GM18858 (cell line): ENCODE measurements around the gene PPP1R15B.
A peak's percentile ranks its signal among the peaks of the same experiment; 100 is the strongest.

Experiments used
- ATAC-seq: cut with Tn5 transposase; IDR thresholded peaks from one replicate; pipeline ENCODE4 v1.9.1; 2021; ENCODE audit not compliant: unreplicated experiment

The PPP1R15B gene

DNA sequence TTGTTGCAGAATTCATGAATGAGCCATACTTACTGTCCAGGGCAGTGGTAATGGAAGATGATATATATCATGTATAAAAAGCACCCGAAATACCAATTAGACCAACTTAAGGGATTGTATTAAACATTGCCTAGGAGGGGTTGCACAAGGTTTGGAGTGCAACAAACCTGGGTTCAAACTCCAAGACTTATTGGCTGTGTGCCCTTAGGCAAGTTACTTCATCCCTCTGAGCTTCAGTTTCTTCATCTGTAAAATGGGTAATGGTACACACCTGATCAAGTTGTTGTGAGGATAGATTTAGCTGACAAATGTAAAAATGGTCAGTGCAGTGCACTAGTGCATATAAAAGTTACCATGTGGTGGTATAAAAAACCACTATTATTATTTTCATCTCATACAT is 9.8 kb upstream of the PPP1R15B start:
- ATAC-seq, result no peak

DNA sequence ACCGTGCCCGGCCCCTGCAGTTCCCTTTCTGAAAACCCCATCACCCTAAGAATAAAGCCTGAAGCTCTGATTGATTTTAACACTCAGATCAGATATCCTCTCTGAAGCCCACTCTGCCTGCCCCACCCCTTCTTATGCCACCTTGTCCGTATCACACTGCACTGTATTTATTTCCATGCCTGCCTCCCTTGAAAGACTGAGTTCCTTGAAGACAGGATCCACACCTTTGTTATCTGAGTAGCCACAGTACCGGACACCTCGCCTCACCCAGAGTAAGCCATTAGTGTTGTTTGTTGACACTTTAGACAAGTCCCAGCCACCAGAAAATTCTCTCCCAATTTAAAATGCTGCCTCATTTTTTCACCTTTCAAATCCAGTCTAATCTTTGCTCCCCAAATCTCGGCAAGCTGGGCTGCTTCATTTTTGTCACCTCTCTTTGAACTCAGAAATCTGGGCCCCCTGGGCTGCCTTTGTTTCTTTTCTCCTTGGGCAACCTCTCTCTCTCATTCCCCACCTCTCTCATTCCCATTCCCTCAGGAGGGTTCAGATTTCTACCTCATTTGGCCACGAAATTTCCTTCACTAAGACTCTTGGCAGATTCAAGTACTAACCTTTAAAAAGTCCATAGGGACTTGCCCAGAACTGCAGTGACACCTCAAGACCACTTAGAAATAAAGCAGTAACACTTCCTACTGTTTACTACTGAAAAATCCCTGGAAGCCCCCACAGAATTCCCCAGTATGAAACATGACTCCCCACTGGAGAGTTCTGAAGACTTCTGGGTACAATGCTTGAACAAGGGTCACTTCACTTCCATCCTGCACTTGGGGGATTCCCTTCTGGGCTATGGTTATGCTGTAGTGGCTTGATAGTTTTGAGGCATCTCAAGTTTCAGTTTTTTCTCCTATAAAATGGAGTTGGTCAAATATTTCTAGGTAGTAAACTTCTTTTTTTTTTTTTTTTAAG is 8.7 kb upstream of the PPP1R15B start:
- no peak for ATAC-seq

DNA sequence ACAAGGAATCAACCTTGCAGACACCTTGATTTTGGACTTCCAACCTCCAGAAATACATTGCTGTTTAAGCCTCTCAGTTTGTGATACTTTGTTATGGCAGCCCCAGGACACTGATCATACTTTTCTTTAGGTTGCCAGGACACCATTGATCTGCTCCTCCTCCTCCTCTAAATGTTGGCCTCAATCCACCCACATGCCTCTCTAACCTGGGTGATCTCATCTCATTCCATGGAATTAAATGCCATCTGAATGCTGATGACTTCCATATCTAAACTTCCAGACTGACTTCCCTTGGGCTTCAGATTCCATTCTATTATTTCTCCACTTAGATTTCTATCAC is 7.4 kb upstream of the PPP1R15B start:
- no peak for ATAC-seq

DNA sequence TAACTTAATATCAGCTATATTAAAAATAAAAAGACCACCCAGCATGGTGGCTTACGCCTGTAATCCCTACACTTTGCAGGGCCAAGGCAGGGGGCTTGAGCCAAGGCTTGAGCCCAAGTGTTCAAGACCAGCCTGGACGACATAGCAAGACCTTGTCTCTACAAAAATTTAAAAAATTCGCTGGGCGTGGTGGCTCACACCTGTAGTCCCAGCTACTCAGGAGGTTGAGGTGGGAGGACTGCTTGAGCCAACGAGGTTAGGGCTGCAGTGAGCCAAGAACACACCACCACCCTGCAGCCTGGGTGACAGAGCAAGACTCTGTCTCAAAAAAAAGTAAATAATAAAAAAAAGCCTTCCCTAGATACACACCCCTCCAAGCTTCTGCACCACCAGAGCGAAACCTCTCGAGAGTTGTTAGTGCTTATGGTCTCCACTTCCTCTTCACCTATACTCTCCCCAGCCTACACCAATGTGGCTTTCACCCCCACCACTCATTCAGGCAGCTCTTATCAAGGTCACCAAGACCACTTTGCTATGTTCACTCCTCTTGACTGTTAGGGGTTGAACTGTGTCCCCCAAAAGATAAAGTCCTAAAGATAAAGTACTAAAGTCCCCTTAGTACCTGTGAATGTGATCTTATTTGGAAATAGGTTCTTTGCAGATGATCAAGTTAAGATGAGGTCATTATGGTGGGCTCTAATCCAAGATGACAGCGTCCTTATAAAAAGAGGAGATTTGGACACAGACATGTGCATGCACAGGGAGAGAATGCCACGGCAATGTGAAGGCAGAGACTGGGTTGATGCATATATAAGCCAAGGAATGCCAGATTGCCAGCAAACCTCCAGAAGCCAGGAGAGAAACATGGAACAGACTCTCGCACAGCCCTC is 6.8 kb upstream of the PPP1R15B start:
- no peak for ATAC-seq

DNA sequence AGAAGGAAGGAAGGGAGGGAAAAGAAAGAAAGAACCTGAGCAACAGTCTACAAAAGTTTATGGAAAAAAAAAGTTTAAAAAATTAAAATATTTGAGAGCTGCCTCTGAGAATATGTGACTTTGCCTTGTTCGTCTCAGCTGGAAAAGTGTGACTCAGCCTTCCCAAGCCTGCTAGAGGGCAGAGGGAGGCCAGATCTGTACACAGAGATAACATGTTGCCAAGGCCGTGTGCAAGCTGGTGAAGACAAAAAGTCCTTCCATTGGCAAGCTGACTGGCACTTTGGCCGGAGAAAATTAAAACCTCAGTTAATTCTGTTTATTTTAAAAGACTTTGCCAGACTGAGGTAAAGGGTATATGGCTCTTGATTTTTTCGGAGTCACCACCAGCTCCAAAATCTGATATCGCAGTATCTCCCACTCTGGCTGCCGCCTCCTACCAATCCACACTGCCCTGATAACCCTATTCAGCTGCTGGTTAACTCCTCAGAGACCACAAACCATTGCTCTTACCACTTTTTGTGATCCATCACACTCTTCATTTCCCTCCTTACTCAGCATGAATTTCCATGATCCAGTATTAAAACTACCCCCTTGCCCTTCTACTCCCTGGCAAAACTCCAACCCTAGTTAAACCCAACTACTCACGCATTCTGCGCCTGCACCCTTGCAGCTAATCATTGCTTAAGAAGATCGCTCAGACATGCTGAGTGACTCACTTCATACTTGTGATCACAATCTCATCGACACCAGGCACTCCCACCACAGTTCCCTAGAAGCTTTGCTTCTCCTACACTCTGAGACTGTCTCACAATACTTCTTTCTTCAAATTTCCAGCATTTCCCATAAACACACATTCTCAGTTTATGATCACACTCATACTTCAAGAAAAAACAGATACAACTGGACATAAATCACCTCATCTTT is 5.7 kb upstream of the PPP1R15B start:
- ATAC-seq, result no peak

DNA sequence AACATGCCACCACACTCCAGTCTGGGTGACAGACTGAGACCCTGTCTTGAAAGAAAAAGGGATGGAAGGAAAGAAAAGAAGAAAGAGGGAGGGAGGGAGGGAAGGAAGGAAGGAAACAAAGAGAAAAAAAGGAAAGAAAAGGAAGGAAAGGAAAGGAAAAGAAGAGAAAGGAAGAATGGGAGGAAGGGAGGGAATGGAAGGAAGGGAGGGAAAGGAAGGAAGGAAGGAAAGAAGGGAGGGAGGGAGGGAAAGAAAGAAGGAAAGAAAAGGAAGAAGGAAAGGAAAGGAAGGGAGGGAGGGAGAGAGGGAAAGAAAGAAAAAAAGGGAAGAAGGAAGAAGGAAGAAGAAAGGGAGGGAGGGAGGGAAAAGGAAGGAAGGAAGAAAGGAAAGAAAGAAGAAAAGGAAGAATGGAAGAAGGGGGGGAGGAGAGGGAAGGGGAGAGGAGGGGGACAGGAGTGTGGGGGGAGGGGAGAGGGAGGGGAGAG is 5.0 kb upstream of the PPP1R15B start:
- no peak for ATAC-seq

DNA sequence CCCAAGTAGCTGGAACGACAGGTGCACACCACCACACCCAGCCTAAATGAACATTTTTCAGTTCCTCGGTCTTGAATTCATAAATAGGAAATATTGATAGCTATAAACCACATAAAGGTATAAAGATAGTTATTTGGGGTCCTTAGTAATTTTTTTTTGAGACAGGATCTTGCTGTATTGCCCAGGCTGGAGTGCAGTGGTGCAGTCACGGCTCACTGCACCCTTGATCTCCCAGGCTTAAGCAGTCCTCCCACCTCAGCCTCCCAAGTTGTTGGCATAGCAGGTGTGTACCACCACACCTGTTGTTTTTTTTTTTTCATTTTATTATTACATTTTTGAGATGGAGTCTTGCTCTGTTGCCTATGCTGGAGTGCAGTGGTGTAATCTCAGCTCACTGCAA is 3.7 kb upstream of the PPP1R15B start:
- ATAC-seq, result no peak

DNA sequence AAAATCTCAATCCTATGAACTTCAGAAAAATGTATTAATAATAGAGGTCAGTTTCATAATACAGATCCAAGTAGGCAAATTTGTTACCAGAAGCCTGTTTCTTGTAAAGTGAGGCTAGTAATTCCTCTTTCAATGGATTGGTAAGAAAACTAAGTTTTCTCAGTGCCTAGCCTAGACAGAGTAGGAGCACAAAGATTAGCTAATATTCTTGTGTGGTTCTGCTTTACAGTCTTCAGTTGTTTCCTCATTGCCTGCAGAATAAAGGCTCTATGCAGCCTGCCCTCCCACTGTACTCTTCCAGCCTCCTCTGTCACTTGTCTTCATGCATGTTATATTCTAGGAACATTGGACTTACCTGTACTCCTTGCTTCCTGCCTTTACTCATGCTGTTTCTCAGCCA is 2.4 kb upstream of the PPP1R15B start:
- no peak for ATAC-seq

DNA sequence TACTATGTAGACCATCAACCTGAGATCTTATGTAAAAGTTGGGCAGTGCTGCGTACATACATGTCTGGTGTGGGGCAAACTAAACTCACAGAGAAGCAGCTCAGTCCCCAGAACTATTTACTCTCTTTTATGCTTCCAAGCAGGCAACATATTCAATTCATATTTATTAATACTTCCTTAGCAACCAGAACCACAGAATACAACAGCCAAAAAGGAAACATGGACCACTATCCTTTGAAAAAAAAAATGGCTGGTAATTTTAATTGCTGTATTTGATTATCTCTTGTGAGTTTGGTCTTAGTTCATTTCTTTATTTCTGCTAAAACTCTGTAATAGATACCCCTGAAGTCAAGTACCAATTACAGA is 1.5 kb upstream of the PPP1R15B start:
- ATAC-seq, result no peak

DNA sequence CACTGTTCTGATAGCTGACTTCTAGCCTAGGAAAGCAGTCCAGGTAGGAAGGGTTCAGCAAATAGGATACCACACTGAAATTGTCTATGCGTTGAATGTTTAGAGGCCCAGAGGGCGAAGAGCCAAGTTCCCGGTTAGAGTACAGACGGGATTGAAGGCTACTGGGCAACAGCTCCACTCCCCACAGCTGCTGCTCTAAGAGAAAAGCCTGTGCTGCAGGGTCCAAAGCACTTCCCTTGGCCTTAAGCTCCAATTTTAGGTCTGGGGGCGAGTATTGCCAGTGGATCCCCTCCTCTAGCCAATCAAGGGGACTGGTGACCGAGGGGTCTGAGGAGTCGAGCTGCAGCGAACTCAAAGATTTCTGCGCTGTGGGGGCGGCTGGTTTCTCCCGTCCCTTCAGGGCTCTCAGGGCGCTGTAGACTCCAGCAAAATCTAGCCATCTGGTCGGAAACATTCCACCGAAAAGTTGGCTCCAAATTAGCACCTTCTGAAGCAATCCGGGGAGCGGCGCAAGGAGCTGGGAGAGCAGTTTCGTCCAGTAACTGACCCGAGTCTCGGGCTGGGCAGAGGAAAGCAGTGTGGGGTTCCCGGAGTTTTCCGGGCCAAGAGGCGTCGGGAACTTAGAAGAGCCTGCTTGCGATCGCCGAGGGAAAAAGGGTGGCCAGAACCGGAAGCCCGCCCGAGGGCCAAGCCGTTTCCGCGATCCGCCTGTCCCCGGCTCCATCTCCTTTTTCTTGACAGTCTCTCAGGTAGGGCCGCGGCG is 748 bp downstream of the PPP1R15B start:
- peak; percentile 9 for ATAC-seq

DNA sequence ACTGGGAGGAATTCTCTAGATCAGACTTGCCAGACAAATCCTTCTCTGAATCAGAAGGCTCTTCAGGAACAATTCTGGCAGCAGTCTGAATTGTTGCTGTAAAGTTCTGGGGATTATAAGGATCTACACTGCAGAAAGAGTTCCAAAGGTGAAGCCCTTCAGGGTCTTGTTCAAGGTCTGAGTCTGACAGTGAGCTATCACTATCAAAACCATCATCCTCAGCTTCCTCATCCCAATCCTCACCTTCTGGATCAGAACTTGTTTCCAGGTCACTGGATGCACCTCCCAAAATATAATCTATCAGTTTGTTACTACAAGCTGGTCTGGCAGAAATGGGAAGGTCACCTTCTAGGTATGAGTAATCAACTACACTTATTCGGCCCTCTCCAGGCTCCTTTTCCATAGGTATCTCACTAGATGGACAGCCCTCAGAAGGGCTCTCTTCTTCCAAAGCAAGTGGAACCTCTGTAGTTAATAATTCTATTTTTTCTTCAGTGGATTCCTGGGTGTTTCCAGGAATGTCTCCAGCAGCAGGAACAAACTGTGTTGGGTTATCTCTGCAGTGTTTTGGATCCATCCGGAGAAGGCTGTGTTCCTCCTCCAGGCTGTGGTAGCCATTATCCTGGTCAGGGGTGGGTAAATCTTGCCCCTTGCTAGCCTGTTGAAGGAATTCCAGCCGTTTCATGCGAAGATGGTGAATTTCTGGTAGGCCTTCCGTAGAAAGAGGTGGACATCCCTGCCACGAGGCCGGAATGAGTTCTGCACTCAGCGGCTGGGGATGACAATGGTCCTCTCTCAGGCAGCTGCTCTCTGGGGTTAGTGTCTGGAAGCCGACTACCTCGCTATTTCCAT is 1.6 kb downstream of the PPP1R15B start:
- no peak for ATAC-seq

DNA sequence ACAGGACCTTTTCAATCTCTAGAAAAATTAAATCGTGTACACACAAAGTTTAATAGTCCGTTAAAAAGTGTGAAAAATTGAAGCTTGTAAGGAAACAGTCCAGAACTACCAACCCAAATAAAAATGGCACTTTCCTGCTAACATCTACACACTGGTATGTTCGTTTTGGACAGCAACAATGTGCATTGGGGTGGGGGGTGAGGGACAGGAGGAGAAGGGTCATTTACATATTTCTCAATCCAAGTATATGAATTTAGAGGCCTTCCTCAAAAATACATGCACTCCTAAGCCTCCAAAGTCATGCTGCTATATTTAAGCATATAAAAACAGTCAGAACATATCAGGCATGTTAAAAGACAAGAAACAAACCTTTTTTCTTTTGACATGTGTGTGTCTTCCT is 2.5 kb downstream of the PPP1R15B start:
- ATAC-seq, result no peak

DNA sequence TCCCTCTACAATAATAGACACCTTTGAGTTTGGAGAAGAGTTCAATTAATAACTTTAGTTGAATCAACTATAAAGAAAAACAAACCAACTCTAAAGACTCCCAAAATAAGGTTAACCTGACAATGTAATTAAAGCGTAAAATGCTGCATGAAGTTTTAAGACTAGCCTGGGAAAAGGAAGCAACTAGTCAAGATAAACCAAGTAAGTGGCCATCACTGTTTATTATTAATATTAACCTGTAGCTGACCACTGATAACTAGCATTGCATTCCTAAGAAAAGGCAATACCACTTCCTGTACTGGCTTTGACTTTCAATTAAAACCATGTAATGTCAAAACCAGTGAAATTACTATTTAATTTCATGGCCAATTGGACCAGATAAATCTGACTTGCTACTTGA is 3.0 kb downstream of the PPP1R15B start:
- ATAC-seq, result no peak

DNA sequence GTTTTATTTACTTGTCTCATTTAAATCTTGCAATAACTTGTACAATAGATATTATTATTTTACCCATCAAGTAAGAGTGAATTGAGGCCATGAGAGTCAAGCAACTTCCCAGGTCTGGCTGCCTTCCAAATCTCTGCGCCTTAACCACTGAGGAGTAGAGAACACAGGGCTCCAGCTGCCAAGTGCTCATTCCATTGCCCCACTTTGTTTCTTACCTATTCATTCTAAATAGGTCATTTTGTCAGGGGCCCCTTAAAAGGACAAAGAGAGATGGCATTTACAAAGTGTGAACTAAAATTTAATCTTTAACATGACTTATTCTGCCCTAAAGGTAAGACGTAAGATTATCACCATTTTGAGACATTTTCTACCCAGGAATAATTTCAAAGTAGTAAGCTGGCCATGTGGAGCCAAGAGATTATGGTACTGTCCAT is 3.5 kb downstream of the PPP1R15B start:
- ATAC-seq, result no peak

DNA sequence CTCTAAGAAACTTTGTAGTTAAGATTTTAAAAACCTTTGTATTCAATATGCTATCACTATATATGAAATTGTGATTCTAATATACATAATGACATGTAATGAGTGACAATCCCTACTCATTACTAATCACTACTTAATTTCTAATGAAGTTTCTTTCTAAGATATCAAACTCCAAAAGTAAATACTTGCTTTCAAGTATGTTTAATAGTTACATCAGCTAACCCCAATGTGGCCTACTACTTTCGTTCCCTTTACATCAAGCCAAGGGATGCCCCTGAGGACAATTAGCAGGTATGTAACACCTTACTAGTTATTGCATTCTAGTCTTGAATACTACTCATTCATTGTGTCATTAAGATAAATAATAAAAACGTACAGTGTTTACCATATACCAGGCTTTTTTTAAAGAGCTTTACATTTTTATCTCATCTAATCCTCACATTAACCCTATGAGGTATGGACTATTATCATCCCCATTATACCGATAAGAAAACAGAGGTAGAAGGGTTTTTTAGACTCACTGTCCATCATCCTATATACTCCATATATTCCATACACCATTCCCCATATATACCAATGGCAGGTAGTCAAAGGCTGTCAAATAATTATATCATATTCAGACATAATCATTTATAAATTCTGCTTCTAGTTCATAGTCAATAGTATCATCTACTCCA is 4.2 kb downstream of the PPP1R15B start:
- ATAC-seq, result no peak

DNA sequence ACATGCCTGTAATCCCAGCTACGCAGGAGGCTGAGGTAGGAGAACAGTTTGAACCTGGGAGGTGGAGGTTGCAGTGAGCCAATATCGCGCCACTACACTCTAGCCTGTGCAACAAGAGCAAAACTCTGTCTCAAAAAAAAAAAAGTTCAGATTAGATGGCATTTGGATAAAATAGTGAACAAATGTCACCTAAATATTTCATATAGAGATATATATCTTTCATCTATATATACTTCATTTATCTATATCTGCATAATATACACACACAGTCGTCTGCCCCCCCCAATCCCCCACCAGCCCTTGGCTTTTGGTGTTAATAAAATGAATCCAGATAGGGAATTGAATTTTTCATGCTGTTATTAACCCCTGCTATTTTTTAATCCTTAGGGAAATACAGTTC is 5.0 kb downstream of the PPP1R15B start:
- ATAC-seq, result no peak

DNA sequence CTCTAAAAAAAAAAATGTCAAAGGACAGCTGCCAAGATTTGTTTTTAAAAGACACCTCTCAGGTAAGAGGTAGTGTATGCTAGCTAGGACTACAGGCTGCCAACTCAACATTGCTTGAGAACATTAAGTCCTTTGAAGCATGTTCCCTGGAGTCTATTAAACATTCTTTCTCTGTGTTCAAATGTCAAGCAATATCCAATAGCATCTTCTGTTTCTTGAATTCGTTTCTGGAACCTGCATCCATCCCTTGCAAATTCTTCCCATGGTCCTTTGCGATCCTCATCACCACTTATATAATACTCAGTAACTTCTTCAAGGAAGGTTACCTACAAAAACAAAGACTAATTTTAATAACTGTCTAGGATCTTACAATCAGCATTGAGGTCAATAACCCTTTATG is 5.6 kb downstream of the PPP1R15B start:
- no peak for ATAC-seq

DNA sequence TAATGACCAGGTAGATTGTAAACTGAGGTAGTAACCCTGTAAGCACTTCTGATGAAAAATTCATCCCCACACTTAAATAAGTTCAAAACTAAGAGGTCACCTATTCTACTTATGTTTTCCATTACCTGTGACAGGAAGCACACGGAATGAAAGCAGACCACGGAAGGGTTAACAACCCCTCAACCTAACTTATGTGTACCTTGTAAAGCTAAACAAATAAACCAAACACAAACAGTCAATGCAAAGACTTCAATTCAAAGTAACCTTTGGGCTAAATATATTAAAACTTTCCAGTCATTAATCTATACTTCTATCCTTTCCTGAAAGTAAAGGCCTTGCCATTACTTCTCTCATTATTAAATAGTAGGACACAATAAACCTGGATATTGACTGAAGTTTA is 7.0 kb downstream of the PPP1R15B start:
- ATAC-seq, result no peak

DNA sequence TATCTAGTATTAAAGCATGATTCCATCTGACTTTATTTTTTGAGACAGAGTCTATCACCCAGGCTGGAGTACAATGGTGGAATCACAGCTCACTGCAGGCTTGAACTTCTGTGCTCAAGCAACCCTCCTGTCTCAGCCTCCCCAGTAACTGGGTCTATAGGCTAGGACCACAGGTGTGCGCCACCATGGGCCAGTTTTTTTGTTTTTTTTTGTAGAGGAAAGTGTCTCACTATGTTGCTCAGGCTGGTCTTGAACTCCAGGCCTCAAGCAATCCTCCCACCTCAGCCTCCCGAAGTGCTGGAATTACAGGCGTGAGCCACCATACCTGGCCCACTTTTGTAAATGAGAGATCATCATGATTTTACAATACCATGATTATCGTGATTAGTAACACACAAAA is 9.2 kb downstream of the PPP1R15B start:
- no peak for ATAC-seq
